HG03280 (cell line): ENCODE measurements around the gene CXCL10.

Experiments
- ATAC-seq: cut with Tn5 transposase; IDR thresholded peaks from one replicate; pipeline ENCODE4 v1.9.1; 2021; ENCODE audit warnings: mild to moderate bottlenecking, moderate library complexity; ENCODE audit not compliant: unreplicated experiment

Gene CXCL10

GRCh38 chr4:75997081-75997480, 26.2 kb downstream of the CXCL10 start:
- no peak for ATAC-seq

GRCh38 chr4:75995727-75996126, 27.6 kb downstream of the CXCL10 start:
- ATAC-seq: no peak

DNA sequence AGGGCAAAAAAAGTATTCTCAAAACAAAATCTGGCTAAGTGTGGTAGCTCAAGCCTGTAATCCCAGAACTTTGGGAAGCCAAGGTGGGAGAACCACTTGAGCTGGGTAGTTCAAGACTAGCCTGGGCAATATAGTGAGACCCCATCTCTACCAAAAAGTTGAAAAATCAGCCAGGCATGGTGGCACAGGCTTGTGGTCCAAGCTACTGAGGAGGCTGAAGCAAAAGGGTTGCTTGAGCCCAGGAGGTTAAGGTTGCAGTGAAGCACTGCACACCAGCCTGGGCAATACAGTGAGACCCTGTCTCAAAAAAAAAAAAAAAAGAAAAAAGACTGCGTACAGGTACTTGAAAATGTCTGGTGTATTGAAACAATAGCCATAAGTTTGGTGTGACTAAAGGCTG, 30.8 kb downstream of the CXCL10 start:
- no peak for ATAC-seq

DNA sequence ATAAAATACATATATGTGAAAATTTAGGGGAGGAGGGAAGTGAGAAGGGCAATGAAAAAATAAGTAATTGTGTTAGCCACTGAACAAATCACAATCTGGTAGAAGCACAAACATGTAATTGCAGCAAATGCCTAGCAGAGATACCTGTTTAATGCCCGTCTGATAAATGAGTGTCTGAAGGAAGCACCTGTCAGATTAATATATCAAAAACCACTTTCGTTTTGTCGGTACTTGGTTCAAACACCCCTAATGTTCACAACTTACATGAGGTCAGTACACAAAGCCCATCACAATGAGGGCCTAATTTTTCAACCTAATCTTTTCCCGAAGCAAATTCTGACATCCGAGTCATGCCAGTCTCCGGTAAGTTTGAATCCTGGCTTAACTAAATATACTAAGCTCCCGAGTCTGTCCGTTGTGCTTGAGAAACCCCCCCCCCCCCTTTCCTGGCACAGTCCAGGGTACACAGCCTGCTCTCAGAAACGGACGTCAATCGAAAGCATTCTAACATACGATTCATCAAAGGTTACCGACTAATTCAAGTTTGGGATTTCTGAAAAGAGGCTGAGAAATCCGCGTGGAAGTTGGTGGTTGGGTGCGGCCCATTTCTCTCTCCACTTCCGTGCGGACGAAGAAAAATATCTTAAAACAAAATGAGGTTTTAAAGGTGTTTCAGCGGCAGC, 33.3 kb downstream of the CXCL10 start:
- ATAC-seq: no peak

GRCh38 chr4:75985116-75985515, 38.2 kb downstream of the CXCL10 start:
- ATAC-seq: no peak

DNA sequence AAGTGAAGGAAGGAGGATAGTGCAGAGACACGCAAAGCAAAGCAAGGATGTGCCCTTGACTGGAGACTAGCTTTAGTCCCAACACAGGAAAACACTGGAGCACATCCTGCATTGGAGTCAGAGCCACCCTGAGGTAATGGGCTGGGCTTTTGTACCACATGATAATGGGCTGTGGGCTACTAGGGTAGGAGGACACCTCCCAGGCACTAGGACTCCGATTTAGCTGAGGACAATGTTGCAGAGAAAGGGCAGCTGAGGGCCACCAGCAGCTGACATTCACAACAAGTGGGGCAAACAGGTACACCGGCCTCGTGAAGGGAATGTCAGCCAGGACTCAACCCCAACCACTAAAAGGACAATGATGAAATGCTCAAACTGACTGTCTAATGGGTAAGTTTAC, 42.7 kb downstream of the CXCL10 start:
- ATAC-seq: no peak

DNA sequence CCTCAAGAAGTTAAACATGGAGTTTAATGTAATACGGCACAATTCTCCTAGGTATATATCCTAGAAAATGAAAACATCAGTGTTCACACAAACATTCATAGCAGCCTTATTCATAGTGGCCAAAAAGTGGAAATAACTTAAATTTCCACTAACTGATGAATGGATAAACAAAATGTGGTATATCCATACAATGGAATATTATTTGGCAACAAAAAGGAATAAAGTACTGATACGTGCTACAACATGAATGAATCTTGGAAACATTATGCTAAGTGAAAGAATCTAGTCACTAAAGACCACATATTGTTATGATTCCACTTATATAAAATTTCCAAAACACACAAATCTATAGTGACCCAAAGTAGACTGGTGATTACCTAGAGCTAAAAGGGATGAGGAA, 47.1 kb downstream of the CXCL10 start:
- ATAC-seq: no peak

DNA sequence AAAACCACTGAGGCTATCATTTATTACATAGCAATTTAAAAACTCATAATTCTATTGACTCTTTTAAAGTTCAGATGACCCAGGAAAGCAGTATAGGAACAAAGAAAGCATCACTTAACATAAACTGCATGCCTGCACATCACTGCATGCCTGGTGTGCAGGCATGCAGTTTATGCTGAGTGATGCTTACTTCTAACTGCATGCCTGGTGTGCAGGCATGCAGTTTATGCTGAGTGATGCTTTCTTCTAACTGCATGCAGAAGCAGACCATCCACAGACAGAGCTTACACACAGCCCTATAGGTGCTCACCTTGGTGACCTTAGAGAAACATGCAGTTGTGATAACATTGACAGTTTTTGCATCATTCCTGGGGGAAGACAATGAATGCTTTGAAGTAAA, 49.5 kb downstream of the CXCL10 start:
- ATAC-seq: no peak
